ENCODE results near the gene SMTN. TPM values are rescaled to one million over a fixed set of nuclear protein-coding genes. Genes with fewer than 3 reads are reported as not detected.
"Not testable (repeated sequence)": the region's sequence is repeated elsewhere in the genome, so short reads cannot be mapped to it uniquely, and the experiment has no call there.

The SMTN gene
- total and polyA plus RNA-seq, 4 donors = 10.1 to 47.3 (median 13.8) TPM

GRCh38 chr22:31077681-31078080, 3.4 kb upstream of the SMTN start:
- DNase-seq (ENCODE audit: low spot score) = no peak
- H3K27me3 ChIP-seq (ENCODE audit: control insufficient read depth in 4 of 4, insufficient read depth in 4 of 4, low read length in 3 of 4) = no peaks in the 10 kb centered on the region
- peaks cover 0 to 17% (median 8%) of the 10 kb centered on the region in 4 donors for H3K4me1 ChIP-seq (ENCODE audit: control insufficient read depth in 4 of 4, insufficient read depth in 4 of 4, low read length in 3 of 4)
- H3K9me3 ChIP-seq (ENCODE audit: control insufficient read depth in 4 of 4, low read length in 3 of 4) = no peaks in the 10 kb centered on the region
- no peak overlapping the region for H3K27ac ChIP-seq (ENCODE audit: low read depth in 1 of 2, low read length in 2 of 2)
- H3K4me3 ChIP-seq (ENCODE audit: low read depth in 1 of 3, low read length in 3 of 3) = no peak overlapping the region
- whole genome bisulfite sequencing = 94% methylated on average over 6 of the region's 6 CpGs
- no peak overlapping the region for H3K9ac ChIP-seq (ENCODE audit: low read depth in 1 of 2, low read length in 2 of 2)
- no peak for TF ChIP-seq EGR1 (IDR thresholded peaks at IDR 0.05; ENCODE audit: low read depth in 2 of 2)
- no peak for TF ChIP-seq ATF3 (IDR thresholded peaks at IDR 0.05)
- no peak for TF ChIP-seq GABPA (IDR thresholded peaks at IDR 0.05 in 1 of 2, conservative IDR thresholded peaks at IDR 0.05 in 1 of 2)
- no peak for TF ChIP-seq MAX (IDR thresholded peaks at IDR 0.05)
- no peak for TF ChIP-seq HNF4G (IDR thresholded peaks at IDR 0.05)
- TF ChIP-seq CTCF (IDR thresholded peaks at IDR 0.05; ENCODE audit: low read depth, low read length, missing input control) = no peak
- TF ChIP-seq RAD21 (IDR thresholded peaks at IDR 0.05) = no peak
- no peak for TF ChIP-seq YY1 (IDR thresholded peaks at IDR 0.05)
- no peak for TF ChIP-seq HNF4A (conservative IDR thresholded peaks at IDR 0.05)
- no peak for TF ChIP-seq FOXA1 (IDR thresholded peaks at IDR 0.05)
- no peak for TF ChIP-seq FOXA2 (IDR thresholded peaks at IDR 0.05)
- no peak for TF ChIP-seq NR2F2 (IDR thresholded peaks at IDR 0.05)
- no peak for TF ChIP-seq JUND (IDR thresholded peaks at IDR 0.05)
- TF ChIP-seq SP1 (IDR thresholded peaks at IDR 0.05) = no peak
- TF ChIP-seq REST (IDR thresholded peaks at IDR 0.05) = no peak
- TF ChIP-seq RXRA (IDR thresholded peaks at IDR 0.05) = no peak
- TF ChIP-seq ZBTB33 (IDR thresholded peaks at IDR 0.05) = no peak
- no peaks in the 10 kb centered on the region for H3K36me3 ChIP-seq (ENCODE audit: control insufficient read depth in 4 of 4, insufficient read depth in 3 of 4, low read depth in 1 of 4, low read length in 3 of 4)

GRCh38 chr22:31078389-31078788, 2.7 kb upstream of the SMTN start:
- not testable (repeated sequence) for H3K9me3 ChIP-seq (ENCODE audit: control insufficient read depth in 4 of 4, low read length in 3 of 4); H3K9ac ChIP-seq (ENCODE audit: low read depth in 1 of 2, low read length in 2 of 2); H3K4me3 ChIP-seq (ENCODE audit: low read depth in 1 of 3, low read length in 3 of 3); H3K36me3 ChIP-seq (ENCODE audit: control insufficient read depth in 4 of 4, insufficient read depth in 3 of 4, low read depth in 1 of 4, low read length in 3 of 4); DNase-seq (ENCODE audit: low spot score); H3K27ac ChIP-seq (ENCODE audit: low read depth in 1 of 2, low read length in 2 of 2); H3K27me3 ChIP-seq (ENCODE audit: control insufficient read depth in 4 of 4, insufficient read depth in 4 of 4, low read length in 3 of 4)
- WGBS = 90% methylated on average over 2 of the region's 2 CpGs
- peaks cover 0 to 22% (median 8%) of the 10 kb centered on the region in 4 donors for H3K4me1 ChIP-seq (ENCODE audit: control insufficient read depth in 4 of 4, insufficient read depth in 4 of 4, low read length in 3 of 4)

Measured in liver (tissue), 9 donors.